ENCODE results near the gene TOPBP1.
A peak's percentile ranks its signal among the peaks of the same experiment; 100 is the strongest.

TOPBP1 gene

GRCh38 chr3:133606342-133606741 lies 55.4 kb downstream of the TOPBP1 start:
- no peak for DNase-seq

GRCh38 chr3:133600572-133601081 lies 61.1 kb downstream of the TOPBP1 start:
- no peak for DNase-seq

- DNase-seq = no peak
These were observed 62.5 kb downstream of the TOPBP1 start for GRCh38 chr3:133599280-133599679.

- DNase-seq = no peak
These were observed 63.3 kb downstream of the TOPBP1 start for GRCh38 chr3:133598405-133598804.

GRCh38 chr3:133595341-133595740 lies 66.4 kb downstream of the TOPBP1 start:
- DNase-seq = no peak

- no peak for DNase-seq
These were observed 68.5 kb downstream of the TOPBP1 start for GRCh38 chr3:133593243-133593642.

- no peak for DNase-seq
These were observed 68.9 kb downstream of the TOPBP1 start for GRCh38 chr3:133592843-133593242.

GRCh38 chr3:133591271-133591742 lies 70.4 kb downstream of the TOPBP1 start:
- no peak for DNase-seq

- no peak for DNase-seq
These were observed 72.2 kb downstream of the TOPBP1 start for GRCh38 chr3:133589503-133589902.

- no peak for DNase-seq
These were observed 72.8 kb downstream of the TOPBP1 start for GRCh38 chr3:133588784-133589465.

GRCh38 chr3:133588035-133588434 lies 73.7 kb downstream of the TOPBP1 start:
- DNase-seq = no peak

- no peak for DNase-seq
These were observed 78.3 kb downstream of the TOPBP1 start for GRCh38 chr3:133583396-133583795.

- DNase-seq = no peak
These were observed 83.1 kb downstream of the TOPBP1 start for GRCh38 chr3:133578548-133579191.

- no peak for DNase-seq
These were observed 85.6 kb downstream of the TOPBP1 start for GRCh38 chr3:133576169-133576568.

- DNase-seq = no peak
These were observed 86.7 kb downstream of the TOPBP1 start for GRCh38 chr3:133575086-133575485.

- DNase-seq = peak; percentile 90
These were observed 87.4 kb downstream of the TOPBP1 start for GRCh38 chr3:133574260-133574881.

- DNase-seq = no peak
These were observed 88.0 kb downstream of the TOPBP1 start, which contains the start of gene CDV3 for GRCh38 chr3:133573629-133574194. CDV3 (plus strand) TSS chr3:133573686; CDS start chr3:133574045, 359 bp downstream.

GRCh38 chr3:133573054-133573628 lies 88.6 kb downstream of the TOPBP1 start:
- peak; percentile 100 for DNase-seq

- no peak for DNase-seq
These were observed 89.3 kb downstream of the TOPBP1 start for GRCh38 chr3:133572158-133573053.

GRCh38 chr3:133570937-133571320 lies 90.8 kb downstream of the TOPBP1 start:
- no peak for DNase-seq

GRCh38 chr3:133570139-133570936 lies 91.4 kb downstream of the TOPBP1 start:
- no peak for DNase-seq

All from activated effector memory CD4-positive, alpha-beta T cell treated with anti-CD3 and anti-CD28 coated beads, Interleukin-2, amount 50 U/mL, for 16 hours (primary cell).